OCI-LY7 (cell line): ENCODE data around the gene PRTN3. TPM values are rescaled to one million over a fixed set of nuclear protein-coding genes. Genes with fewer than 3 reads are reported as not detected.
"Not testable (repeated sequence)": the region's sequence is repeated elsewhere in the genome, so short reads cannot be mapped to it uniquely, and the experiment has no call there.

Experiments
- BruUV-seq: library from RNA; stranded (reverse); fragments of 400-500 nt; replicated peaks from 2 replicates; lab custom pipeline; 2021; lab: Mats Ljungman, UMichigan
- CTCF ChIA-PET: fragments of 300-600 bp; sonication (Branson Sonifier 250); formaldehyde crosslinking; loops from one replicate; lab custom pipeline; 2022; ENCODE audit warnings: antibody characterized with exemption; ENCODE audit not compliant: unreplicated experiment; lab: Charles Lee
- POLR2A ChIA-PET: fragments of 300-600 bp; sonication (Branson Sonifier 250); formaldehyde crosslinking; loops from one replicate; lab custom pipeline; 2022; ENCODE audit warnings: antibody characterized with exemption; lab: Charles Lee
- DNase-seq: peaks from one replicate; pipeline ENCODE4 v3.0.0-alpha.2; 2015; ENCODE audit warnings: low spot score
- H2AFZ ChIP-seq: fragments of 200-600 bp; sonication (generic), shearing (Covaris generic); 2 replicates; pipeline ENCODE4 v1.6.1; 2014; ENCODE audit warnings: mild to moderate bottlenecking, antibody characterized with exemption, low read length, moderate library complexity
- H3K27ac ChIP-seq: fragments of 200-600 bp; sonication (generic); 2 replicates; pipeline ENCODE4 v1.5.1; 2014; ENCODE audit warnings: mixed run types, low read depth, mild to moderate bottlenecking, moderate library complexity, low read length, inconsistent platforms; ENCODE audit not compliant: poor library complexity, severe bottlenecking
- H3K36me3 ChIP-seq: fragments of 200-600 bp; sonication (generic); 2 replicates; pipeline ENCODE4 v1.6.1; 2014; ENCODE audit warnings: mild to moderate bottlenecking, antibody characterized with exemption, low read length, moderate library complexity, mixed read lengths; ENCODE audit not compliant: insufficient read depth
- H3K4me1 ChIP-seq: fragments of 200-600 bp; sonication (generic); 2 replicates; pipeline ENCODE4 v1.5.1; 2014; ENCODE audit warnings: mild to moderate bottlenecking, low read length; ENCODE audit not compliant: insufficient read depth, poor library complexity, severe bottlenecking
- H3K4me2 ChIP-seq: fragments of 200-600 bp; sonication (generic); 2 replicates; pipeline ENCODE4 v1.6.1; 2014; ENCODE audit warnings: mild to moderate bottlenecking, low read length
- H3K4me3 ChIP-seq: fragments of 200-600 bp; sonication (generic); 2 replicates; pipeline ENCODE4 v1.5.1; 2014; ENCODE audit warnings: mild to moderate bottlenecking, low read depth, low read length; ENCODE audit not compliant: poor library complexity, severe bottlenecking
- H3K79me2 ChIP-seq: fragments of 200-600 bp; sonication (generic); 2 replicates; pipeline ENCODE4 v1.6.1; 2016; ENCODE audit warnings: low read depth, mild to moderate bottlenecking, low read length, moderate library complexity, mixed read lengths; ENCODE audit not compliant: insufficient read depth
- H3K9me2 ChIP-seq: fragments of 200-600 bp; sonication (generic); 2 replicates; pipeline ENCODE4 v1.6.1; 2016; ENCODE audit warnings: mild to moderate bottlenecking, low read length, mixed read lengths; ENCODE audit not compliant: insufficient read depth
- H3K9me3 ChIP-seq: fragments of 200-600 bp; sonication (generic); 2 replicates; pipeline ENCODE4 v1.6.1; 2014; ENCODE audit warnings: mild to moderate bottlenecking, mixed run types, low read length, mixed read lengths
- H4K20me1 ChIP-seq: fragments of 200-600 bp; sonication (generic); 2 replicates; pipeline ENCODE4 v1.6.1; 2014; ENCODE audit warnings: mild to moderate bottlenecking, antibody characterized with exemption, low read length, moderate library complexity, mixed read lengths; ENCODE audit not compliant: insufficient read depth
- CTCF ChIP-seq: fragments of 200-600 bp; sonication (generic); conservative IDR thresholded peaks from 2 replicates; pipeline ENCODE4 v1.5.1; 2014; ENCODE audit warnings: mild to moderate bottlenecking, antibody characterized with exemption, low read length, moderate library complexity, mixed read lengths
- EZH2phosphoT487 ChIP-seq: fragments of 200-600 bp; sonication (generic); IDR thresholded peaks from 2 replicates; pipeline ENCODE4 v1.6.1; 2018; ENCODE audit warnings: low read depth, borderline replicate concordance, mild to moderate bottlenecking, mixed run types, antibody characterized with exemption, low read length, moderate library complexity, mixed read lengths
- intact Hi-C: fragments of 100-400 bp; cut with micrococcal nuclease; formaldehyde crosslinking; loops from one replicate; pipeline ENCODE4 v1.10.0; 2022; ENCODE audit not compliant: unreplicated experiment
- total RNA-seq, 2 experiments: library from RNA; depleted of rRNA in 1 of 2; stranded (reverse); fragments of >200 nt in 1 of 2; shearing (Covaris generic) in 1 of 2; gene quantifications; 2 replicates each; pipeline ENCODE4 v1.2.3, GENCODE V29; 2014 to 2022

PRTN3 gene
- total RNA-seq, 2 experiments from 2014 or later = not detected

DNA sequence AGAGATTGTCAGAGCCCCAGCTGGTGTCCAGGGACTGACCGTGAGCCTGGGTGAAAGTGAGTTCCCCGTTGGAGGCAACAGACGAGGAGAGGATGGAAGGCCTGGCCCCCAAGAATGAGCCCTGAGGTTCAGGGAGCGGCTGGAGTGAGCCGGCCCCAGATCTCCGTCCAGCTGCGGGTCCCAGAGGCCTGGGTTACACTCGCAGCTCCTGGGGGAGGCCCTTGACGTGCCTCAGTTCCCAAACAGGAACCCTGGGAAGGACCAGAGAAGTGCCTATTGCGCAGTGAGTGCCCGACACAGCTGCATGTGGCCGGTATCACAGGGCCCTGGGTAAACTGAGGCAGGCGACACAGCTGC lies 10.2 kb downstream of the PRTN3 start:
- CTCF ChIA-PET = no interaction called here
- H3K79me2 ChIP-seq = no peaks in the 10 kb centered on the region
- POLR2A ChIA-PET = no interaction called here
- intact Hi-C loops = no loop called here
- no peak for TF ChIP-seq CTCF
- no peak overlapping the region for H3K4me2 ChIP-seq
- no peaks in the 10 kb centered on the region; the same call in 1 of the 2 replicates for H4K20me1 ChIP-seq
- H2AFZ ChIP-seq = no peak overlapping the region
- no peaks in the 10 kb centered on the region for H3K9me2 ChIP-seq
- no peaks in the 10 kb centered on the region for H3K36me3 ChIP-seq
- H3K4me1 ChIP-seq = no peaks in the 10 kb centered on the region
- H3K4me3 ChIP-seq = no peak overlapping the region
- H3K9me3 ChIP-seq = no peaks in the 10 kb centered on the region
- no peak overlapping the region for H3K27ac ChIP-seq
- BruUV-seq = no TSS peak
- no peak for DNase-seq

- TF ChIP-seq CTCF (no peak), EZH2phosphoT487 (no peak)
- no TSS peak for BruUV-seq
- ChIA-PET POLR2A (no interaction called here), CTCF (no interaction called here)
- Histone ChIP-seq H3K4me2 (no peak within 1 kb of the TSS), H3K79me2 (no peaks in the 10 kb centered on the region), H3K4me1 (no peaks in the 10 kb centered on the region), H4K20me1 (no peaks in the 10 kb centered on the region; the same call in 1 of the 2 replicates), H3K27ac (no peak within 1 kb of the TSS), H3K36me3 (no peaks in the 10 kb centered on the region), H3K9me3 (no peaks in the 10 kb centered on the region), H3K9me2 (no peaks in the 10 kb centered on the region), H3K4me3 (no peak within 1 kb of the TSS), H2AFZ (no peak within 1 kb of the TSS)
- intact Hi-C loops = no loop called here
- DNase-seq = no peak
Measured at GRCh38 chr19:852136-853013, 11.6 kb downstream of the PRTN3 start, which contains the start of gene ELANE. Gene ELANE, plus strand, starts transcription at chr19:852303. Its CDS starts 26 bp downstream, at chr19:852329.

DNA sequence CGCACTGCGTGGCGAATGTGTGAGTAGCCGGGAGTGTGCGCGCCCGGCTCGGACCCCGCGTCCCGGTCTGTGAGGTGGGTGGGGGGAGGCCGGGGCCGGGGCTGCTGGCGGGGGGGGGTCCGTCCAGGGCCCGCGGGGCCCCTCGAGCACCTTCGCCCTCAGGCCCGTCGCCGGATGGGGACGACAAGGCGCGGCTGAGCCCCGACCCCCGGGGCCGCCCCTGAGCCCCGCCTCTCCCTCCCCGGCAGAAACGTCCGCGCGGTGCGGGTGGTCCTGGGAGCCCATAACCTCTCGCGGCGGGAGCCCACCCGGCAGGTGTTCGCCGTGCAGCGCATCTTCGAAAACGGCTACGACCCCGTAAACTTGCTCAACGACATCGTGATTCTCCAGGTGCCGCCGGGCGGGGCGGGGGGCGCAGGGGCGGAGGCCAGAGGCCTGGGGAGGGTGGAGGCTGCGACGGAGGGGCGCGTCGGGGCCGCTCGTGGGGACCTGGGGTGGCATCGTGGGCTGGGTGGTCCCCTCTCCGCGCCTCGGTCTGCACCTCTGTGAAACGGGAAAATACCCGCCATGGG lies 12.3 kb downstream of the PRTN3 start:
- Histone ChIP-seq H3K36me3 (no peaks in the 10 kb centered on the region), H3K9me3 (no peaks in the 10 kb centered on the region), H3K4me3 (no peak overlapping the region), H3K27ac (no peak overlapping the region), H3K9me2 (no peaks in the 10 kb centered on the region), H3K4me2 (no peak overlapping the region), H3K4me1 (no peaks in the 10 kb centered on the region), H2AFZ (no peak overlapping the region), H4K20me1 (no peaks in the 10 kb centered on the region; the same call in 1 of the 2 replicates), H3K79me2 (no peaks in the 10 kb centered on the region)
- DNase-seq = no peak
- no TSS peak for BruUV-seq
- CTCF ChIA-PET = no interaction called here
- intact Hi-C loops = no loop called here
- TF ChIP-seq CTCF = no peak
- TF ChIP-seq EZH2phosphoT487 = no peak
- POLR2A ChIA-PET = no interaction called here

DNA sequence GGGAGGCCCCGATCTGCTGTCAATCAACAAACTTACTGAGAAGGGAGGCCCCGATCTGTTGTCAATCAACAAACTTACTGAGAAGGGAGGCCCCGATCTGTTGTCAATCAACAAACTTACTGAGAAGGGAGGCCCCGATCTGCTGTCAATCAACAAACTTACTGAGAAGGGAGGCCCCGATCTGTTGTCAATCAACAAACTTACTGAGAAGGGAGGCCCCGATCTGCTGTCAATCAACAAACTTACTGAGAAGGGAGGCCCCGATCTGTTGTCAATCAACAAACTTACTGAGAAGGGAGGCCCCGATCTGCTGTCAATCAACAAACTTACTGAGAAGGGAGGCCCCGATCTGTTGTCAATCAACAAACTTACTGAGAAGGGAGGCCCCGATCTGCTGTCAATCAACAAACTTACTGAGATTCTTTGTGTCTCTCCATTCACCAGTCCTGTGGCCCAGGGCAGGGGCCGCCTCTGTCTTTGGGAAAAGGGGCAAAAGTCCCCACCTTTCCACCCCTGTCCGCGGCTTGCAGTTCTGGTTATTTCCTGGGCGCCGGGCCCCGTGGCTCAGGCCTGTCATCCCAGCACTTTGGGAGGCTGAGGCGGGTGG lies 12.9 kb downstream of the PRTN3 start:
- POLR2A ChIA-PET, H3K79me2 ChIP-seq, intact Hi-C loops, H3K4me1 ChIP-seq, H3K4me3 ChIP-seq, H3K9me2 ChIP-seq, H3K27ac ChIP-seq, DNase-seq, BruUV-seq, H2AFZ ChIP-seq, CTCF ChIA-PET, H3K36me3 ChIP-seq, H4K20me1 ChIP-seq, H3K4me2 ChIP-seq, H3K9me3 ChIP-seq: not testable (repeated sequence)
